Ectodermal cell (in vitro differentiated cells): ENCODE measurements around the gene HDDC2.

Experiments
- H3K27ac ChIP-seq: 2 replicates; pipeline ENCODE4 v1.7.0; 2013; ENCODE audit warnings: mild to moderate bottlenecking, low read depth, low read length; ENCODE audit not compliant: insufficient read depth, poor library complexity, severe bottlenecking
- H3K27me3 ChIP-seq: 2 replicates; pipeline ENCODE4 v1.7.0; 2013; ENCODE audit warnings: mild to moderate bottlenecking, low read length; ENCODE audit not compliant: insufficient read depth, control insufficient read depth, poor library complexity, severe bottlenecking
- H3K36me3 ChIP-seq: one replicate; pipeline ENCODE4 v1.7.0; 2013; ENCODE audit warnings: low read length; ENCODE audit not compliant: control insufficient read depth, insufficient read depth
- H3K4me1 ChIP-seq: one replicate; pipeline ENCODE4 v1.7.0; 2013; ENCODE audit warnings: low read length; ENCODE audit not compliant: control insufficient read depth, insufficient read depth
- H3K4me3 ChIP-seq: 2 replicates; pipeline ENCODE4 v1.7.0; 2013; ENCODE audit warnings: low read depth, low read length, control low read depth; ENCODE audit not compliant: insufficient read depth
- H3K9me3 ChIP-seq: 2 replicates; pipeline ENCODE4 v1.7.0; 2013; ENCODE audit warnings: mild to moderate bottlenecking, low read length, moderate library complexity; ENCODE audit not compliant: control insufficient read depth
- WGBS, 2 experiments: methylation state at CpG; one replicate each; pipeline ENCODE4 v1.1.7; 2013; ENCODE audit warnings: missing lambda C conversion rate in 2 of 2; 5-methylcytosine and 5-hydroxymethylcytosine counted together

HDDC2 gene

DNA sequence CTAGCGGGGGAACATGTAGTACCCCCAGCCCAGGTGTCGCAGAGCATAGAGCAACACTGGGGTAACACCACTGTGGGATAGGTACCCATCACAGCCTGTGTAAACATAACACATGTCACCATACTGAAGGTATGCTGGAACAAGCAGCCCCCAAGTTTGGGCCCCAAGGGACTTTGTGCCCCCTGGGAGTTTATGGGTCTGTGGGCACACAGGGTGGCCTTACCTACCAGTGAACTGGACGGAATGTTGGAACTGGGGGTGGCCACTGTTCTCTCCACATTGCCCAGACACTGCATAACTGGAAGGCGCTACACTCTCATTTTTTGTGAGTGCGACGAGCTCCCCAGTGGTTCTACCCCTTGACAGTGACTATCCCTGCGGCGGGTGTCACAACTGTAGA is 28.5 kb downstream of the HDDC2 start:
- Histone ChIP-seq H3K36me3 (peaks cover 10% of the 10 kb centered on the region), H3K4me1 (no peaks in the 10 kb centered on the region), H3K4me3 (no peak overlapping the region), H3K27me3 (no peaks in the 10 kb centered on the region), H3K9me3 (no peaks in the 10 kb centered on the region), H3K27ac (no peak overlapping the region)
- 96 to 97% methylated on average over 8 of the region's 8 CpGs for WGBS, 2 experiments

DNA sequence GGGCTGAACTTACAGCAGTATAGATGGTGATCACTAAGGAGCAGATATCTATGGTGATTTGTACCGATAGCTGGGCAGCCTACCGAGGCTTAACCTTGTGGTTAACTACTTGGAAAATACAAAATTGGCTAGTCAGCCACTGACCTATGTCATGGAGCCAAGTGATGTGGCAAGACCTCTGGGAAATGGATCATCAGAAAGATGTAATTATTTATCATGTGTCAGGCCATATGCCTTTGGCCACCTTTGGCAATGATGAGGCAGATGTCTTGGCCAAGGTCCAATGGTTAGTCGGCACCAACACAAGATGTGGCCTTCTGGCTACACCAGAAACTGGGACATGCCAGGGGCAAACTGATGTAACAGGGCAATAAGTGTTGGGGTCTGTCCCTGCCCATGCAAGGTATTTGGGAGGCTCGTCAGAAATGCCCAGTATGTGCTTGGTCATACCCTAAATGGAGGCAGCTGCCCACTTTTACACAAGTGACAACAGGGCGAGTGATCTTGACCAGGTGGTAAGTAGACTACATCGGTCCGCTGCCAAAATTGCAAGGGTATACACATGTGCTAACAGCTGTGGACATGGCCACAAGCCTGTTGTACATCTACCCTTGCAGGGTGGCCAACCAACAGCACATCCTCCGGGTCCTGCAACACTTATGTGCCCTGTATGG is 30.1 kb downstream of the HDDC2 start:
- Histone ChIP-seq H3K27ac (no peak overlapping the region), H3K36me3 (peaks cover 10% of the 10 kb centered on the region), H3K9me3 (no peaks in the 10 kb centered on the region), H3K27me3 (no peaks in the 10 kb centered on the region), H3K4me3 (no peak overlapping the region), H3K4me1 (no peaks in the 10 kb centered on the region)
- WGBS, 2 experiments, result 87 to 89% methylated on average over 8 of the region's 8 CpGs

DNA sequence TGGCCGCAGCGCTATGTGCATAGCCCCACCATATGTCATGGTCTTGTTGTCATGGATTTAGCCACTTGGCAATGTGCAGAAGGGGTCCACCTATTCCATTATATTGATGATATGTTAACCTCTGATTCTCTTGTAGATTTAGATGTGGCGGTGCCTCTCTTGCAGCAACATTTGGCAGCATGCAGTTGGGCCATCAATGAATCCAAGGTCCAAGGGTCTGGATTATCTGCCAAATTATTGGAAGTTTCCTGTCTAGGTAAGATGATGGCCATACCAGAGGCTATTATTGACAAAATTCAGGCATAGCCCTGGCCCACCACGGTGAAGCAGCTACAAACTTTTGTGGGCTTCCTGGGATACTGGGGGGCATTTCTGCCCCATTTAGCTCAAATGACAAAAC is 31.4 kb downstream of the HDDC2 start:
- peaks cover 8% of the 10 kb centered on the region for H3K36me3 ChIP-seq
- no peaks in the 10 kb centered on the region for H3K27me3 ChIP-seq
- no peaks in the 10 kb centered on the region for H3K9me3 ChIP-seq
- H3K27ac ChIP-seq, result no peak overlapping the region
- H3K4me1 ChIP-seq, result no peaks in the 10 kb centered on the region
- H3K4me3 ChIP-seq, result no peak overlapping the region
- 94 to 95% methylated on average over 4 of the region's 4 CpGs for WGBS, 2 experiments

DNA sequence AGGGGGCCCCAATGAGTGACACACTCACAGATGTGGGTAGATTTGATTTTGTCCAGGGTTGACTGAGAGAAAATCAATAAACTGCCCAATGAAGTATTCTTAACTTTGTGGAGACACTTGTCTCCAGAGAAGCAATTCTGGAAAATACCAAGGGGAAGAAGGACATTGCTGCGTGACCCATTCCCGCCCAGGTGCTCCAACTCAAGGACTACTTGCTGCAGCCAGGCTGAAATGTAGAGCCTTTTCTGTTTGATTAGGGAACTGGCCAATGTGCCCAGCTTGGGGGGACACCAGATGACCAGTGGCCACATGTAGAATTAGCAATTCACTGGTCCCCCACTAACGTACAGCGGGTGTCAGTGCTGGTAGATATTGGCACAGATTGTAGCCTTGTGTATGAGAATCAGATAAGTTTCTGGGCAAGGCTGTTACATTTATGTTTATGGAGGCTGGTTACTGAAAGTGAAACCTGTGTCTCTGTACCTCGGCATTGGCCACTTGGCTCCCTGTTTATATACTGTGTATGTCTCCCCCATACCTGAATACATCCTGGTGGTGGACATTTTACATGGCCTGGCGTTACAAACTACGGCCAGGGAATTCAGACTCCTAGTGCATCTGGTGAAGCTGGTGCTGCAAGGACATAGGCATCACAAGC is 32.3 kb downstream of the HDDC2 start:
- no peak overlapping the region for H3K4me3 ChIP-seq
- no peaks in the 10 kb centered on the region for H3K9me3 ChIP-seq
- no peaks in the 10 kb centered on the region for H3K4me1 ChIP-seq
- 94% methylated on average over 7 of the region's 7 CpGs for WGBS, 2 experiments
- peaks cover 8% of the 10 kb centered on the region for H3K36me3 ChIP-seq
- H3K27me3 ChIP-seq, result no peaks in the 10 kb centered on the region
- H3K27ac ChIP-seq, result no peak overlapping the region

DNA sequence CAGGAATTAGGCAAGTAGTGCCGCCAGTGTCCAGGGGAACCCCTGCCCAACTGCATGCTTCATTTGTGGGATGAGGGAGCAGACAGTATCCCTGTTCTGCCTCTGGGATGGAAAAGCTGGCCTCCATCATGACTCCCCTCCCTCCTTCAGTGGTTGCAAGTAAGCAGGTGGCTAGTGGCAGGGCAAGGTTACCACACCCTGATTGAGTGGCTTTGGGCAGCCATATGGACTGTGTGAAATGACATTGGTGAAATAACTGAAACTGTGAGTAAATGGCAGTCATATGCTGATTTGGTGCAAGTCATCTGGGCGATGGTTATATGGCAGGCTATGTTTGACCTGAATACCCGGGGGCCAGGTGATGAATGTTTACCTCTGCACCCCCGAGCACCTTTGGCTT is 33.0 kb downstream of the HDDC2 start:
- WGBS, 2 experiments, result 95% methylated on average over 4 of the region's 4 CpGs
- no peak overlapping the region for H3K27ac ChIP-seq
- H3K9me3 ChIP-seq, result no peaks in the 10 kb centered on the region
- no peaks in the 10 kb centered on the region for H3K27me3 ChIP-seq
- H3K4me1 ChIP-seq, result no peaks in the 10 kb centered on the region
- peaks cover 8% of the 10 kb centered on the region for H3K36me3 ChIP-seq
- no peak overlapping the region for H3K4me3 ChIP-seq

DNA sequence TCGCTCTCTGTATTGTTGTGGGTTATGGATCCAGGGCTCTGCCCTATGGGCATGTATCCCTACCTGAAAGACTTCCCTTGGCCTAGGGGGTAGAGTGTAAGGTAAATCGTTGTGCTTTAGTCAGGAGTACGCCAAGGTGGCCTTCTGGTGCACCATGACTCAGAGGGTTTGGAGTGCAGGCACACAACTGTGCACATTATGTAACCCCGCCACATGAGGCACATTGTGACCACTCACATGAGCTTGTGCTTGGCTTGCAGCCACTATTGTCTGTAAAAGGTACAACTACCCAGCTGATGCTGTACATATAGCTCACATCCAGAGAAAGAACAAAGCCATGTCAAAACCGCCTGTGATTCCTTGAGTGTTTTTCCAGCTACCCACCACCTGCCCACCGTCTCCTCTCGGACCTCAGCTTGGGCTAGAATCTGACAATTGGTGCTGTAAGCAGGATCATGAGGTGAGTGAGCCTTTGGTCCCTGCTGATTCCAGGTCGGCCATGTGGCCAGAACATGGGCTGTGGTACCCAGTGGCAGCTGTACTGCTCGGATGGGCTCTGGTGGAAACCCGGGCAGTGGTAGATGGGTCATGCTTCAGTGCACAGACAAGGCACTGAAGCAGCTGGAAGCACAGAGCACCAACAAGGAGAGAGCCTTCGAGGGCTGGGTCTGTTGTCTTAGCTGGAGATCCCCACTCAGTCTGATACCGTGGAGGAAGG is 33.8 kb downstream of the HDDC2 start:
- Histone ChIP-seq H3K4me3 (no peak overlapping the region), H3K27ac (no peak overlapping the region), H3K27me3 (no peaks in the 10 kb centered on the region), H3K36me3 (peaks cover 3% of the 10 kb centered on the region), H3K9me3 (no peaks in the 10 kb centered on the region), H3K4me1 (no peaks in the 10 kb centered on the region)
- 92% methylated on average over 12 of the region's 12 CpGs for WGBS, 2 experiments

DNA sequence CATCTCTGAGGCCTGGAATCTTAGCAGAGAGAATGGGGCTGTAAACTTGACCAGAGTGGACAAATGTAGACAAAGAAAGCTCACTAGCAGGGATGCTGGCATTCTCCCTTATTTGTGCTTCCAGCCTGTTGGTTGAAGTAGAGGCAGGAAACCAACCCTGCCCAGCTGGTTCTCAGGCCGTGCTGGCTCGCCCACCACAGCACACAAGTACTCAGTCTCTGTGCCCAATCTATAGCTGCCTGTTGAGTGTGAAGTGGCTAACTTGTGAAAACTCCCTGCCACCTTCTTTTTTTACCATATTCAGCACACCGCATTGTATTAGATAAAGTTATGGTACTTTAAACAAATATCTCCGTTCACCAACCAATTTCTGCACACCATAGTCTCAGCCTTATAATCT is 37.3 kb downstream of the HDDC2 start:
- Histone ChIP-seq H3K27me3 (no peaks in the 10 kb centered on the region), H3K27ac (no peak overlapping the region), H3K9me3 (no peaks in the 10 kb centered on the region), H3K4me1 (no peaks in the 10 kb centered on the region), H3K36me3 (no peaks in the 10 kb centered on the region), H3K4me3 (no peak overlapping the region)
- WGBS, 2 experiments, result 80 to 88% methylated on average over 1 to 2 of the region's 4 CpGs

DNA sequence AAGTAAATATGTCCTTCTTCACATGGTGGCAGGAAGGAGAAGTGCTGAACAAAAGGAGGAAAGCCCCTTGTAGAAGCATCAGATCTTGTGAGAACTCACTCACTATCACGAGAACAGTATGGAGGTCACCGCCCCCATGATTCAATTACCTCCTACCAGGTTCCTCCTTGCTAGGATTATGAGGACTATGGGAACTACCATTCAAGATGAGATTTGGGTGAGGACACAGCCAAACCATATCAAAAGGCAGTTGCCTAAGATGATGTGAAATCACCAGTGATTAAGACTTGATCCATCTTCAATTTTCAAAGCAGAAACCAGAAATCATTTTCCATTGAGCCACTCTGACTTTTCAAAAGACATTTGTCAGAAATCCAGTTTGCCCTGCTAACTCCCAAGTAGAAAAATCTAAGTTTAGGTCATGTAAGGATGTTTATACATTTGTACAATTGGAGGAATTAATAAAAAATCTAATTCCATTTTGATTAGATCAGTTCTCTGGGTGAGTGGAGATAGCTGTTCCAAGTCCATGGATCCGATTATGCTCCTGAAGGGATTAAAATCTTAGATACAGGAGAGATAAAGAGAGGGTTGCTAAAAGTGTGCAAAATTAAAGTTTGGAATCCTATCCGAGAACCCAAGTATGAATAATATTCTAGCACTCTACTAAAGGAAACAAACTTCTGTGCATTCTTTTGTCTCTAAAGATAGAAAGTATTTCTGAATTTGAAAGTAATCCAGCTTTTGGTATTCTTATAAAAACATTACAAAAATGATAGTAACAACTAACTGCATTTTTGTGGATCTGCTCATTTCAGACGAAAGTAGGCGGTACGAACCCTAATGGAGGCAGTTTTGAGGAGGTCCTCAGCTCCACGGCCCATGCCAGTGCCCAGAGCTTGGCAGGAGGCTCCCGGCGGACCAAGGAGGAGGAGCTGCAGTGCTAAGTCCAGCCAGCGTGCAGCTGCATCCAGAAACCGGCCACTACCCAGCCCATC is 39.5 kb downstream of the HDDC2 start:
- Histone ChIP-seq H3K36me3 (no peaks in the 10 kb centered on the region), H3K4me3 (no peak overlapping the region), H3K9me3 (no peaks in the 10 kb centered on the region), H3K27ac (no peak overlapping the region), H3K27me3 (no peaks in the 10 kb centered on the region), H3K4me1 (no peaks in the 10 kb centered on the region)
- 91 to 92% methylated on average over 11 of the region's 12 CpGs for WGBS, 2 experiments

DNA sequence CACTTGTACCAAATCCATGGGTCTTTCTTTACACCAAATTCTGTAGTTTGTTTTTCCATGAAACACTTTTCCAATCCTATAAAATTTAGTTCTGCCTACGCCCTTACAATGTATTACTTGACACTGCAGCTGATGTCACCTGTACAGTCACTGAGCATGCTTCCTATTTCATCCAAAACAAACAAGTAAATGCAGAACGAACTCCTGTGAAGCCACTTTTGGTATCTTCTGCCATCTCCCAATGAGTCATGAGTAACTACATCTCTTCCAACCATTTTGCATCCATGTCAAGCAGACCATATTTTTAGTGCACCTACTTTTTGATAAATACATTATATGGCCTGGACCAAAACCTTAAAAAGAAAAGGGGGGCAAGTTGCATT is 42.4 kb downstream of the HDDC2 start:
- Histone ChIP-seq H3K4me1 (no peaks in the 10 kb centered on the region), H3K4me3 (no peak overlapping the region), H3K27me3 (no peaks in the 10 kb centered on the region), H3K27ac (no peak overlapping the region), H3K36me3 (no peaks in the 10 kb centered on the region), H3K9me3 (no peaks in the 10 kb centered on the region)
- WGBS, 2 experiments, result 86 to 89% methylated on average over 2 of the region's 2 CpGs
